GM20431 (cell line): ENCODE data around the gene MSH2.
"Not testable (repeated sequence)": the region's sequence is repeated elsewhere in the genome, so short reads cannot be mapped to it uniquely, and the experiment has no call there.

Experiments
- in situ Hi-C: fragments of 300-500 bp; cut with MseI, MboI; formaldehyde crosslinking; loops from one replicate; pipeline ENCODE4 v1.15.0; 2020; ENCODE audit warnings: low sequenced_read_pairs; ENCODE audit not compliant: unreplicated experiment

MSH2 gene

GRCh38 chr2:47406649-47407330 is 3.8 kb downstream of the MSH2 start:
- in situ Hi-C loops = not testable (repeated sequence)

GRCh38 chr2:47407976-47408375 is 5.0 kb downstream of the MSH2 start:
- in situ Hi-C loops = not testable (repeated sequence)

- in situ Hi-C loops = no loop called here
Measured at GRCh38 chr2:47414682-47415458, 11.9 kb downstream of the MSH2 start.

- in situ Hi-C loops = no loop called here
Measured at GRCh38 chr2:47420214-47420613, 17.3 kb downstream of the MSH2 start.

- in situ Hi-C loops = not testable (repeated sequence)
Measured at GRCh38 chr2:47420683-47421082, 17.7 kb downstream of the MSH2 start.

- in situ Hi-C loops = no loop called here
Measured at GRCh38 chr2:47422016-47422415, 19.1 kb downstream of the MSH2 start.

- in situ Hi-C loops = no loop called here
Measured at GRCh38 chr2:47422560-47422959, 19.6 kb downstream of the MSH2 start.

- in situ Hi-C loops = no loop called here
Measured at GRCh38 chr2:47426786-47427185, 23.8 kb downstream of the MSH2 start.

- in situ Hi-C loops = no loop called here
Measured at GRCh38 chr2:47429795-47430194, 26.8 kb downstream of the MSH2 start.

- in situ Hi-C loops = not testable (repeated sequence)
Measured at GRCh38 chr2:47433006-47433405, 30.1 kb downstream of the MSH2 start.

- in situ Hi-C loops = not testable (repeated sequence)
Measured at GRCh38 chr2:47433445-47433844, 30.5 kb downstream of the MSH2 start.

- in situ Hi-C loops = no loop called here
Measured at GRCh38 chr2:47437287-47437686, 34.3 kb downstream of the MSH2 start.

- in situ Hi-C loops = no loop called here
Measured at GRCh38 chr2:47438106-47438505, 35.1 kb downstream of the MSH2 start.

- in situ Hi-C loops = no loop called here
Measured at GRCh38 chr2:47438783-47439182, 35.8 kb downstream of the MSH2 start.

- in situ Hi-C loops = no loop called here
Measured at GRCh38 chr2:47451790-47452189, 48.8 kb downstream of the MSH2 start.

GRCh38 chr2:47452761-47453160 is 49.8 kb downstream of the MSH2 start:
- in situ Hi-C loops = no loop called here

GRCh38 chr2:47454818-47455217 is 51.9 kb downstream of the MSH2 start:
- in situ Hi-C loops = not testable (repeated sequence)

GRCh38 chr2:47455411-47455810 is 52.5 kb downstream of the MSH2 start:
- in situ Hi-C loops = no loop called here

GRCh38 chr2:47456851-47457250 is 53.9 kb downstream of the MSH2 start:
- in situ Hi-C loops = no loop called here

GRCh38 chr2:47457268-47457667 is 54.3 kb downstream of the MSH2 start:
- in situ Hi-C loops = no loop called here

- in situ Hi-C loops = no loop called here
Measured at GRCh38 chr2:47459021-47459420, 56.1 kb downstream of the MSH2 start.

GRCh38 chr2:47460766-47461165 is 57.8 kb downstream of the MSH2 start:
- in situ Hi-C loops = no loop called here
